ENCODE results near the gene PSME3IP1.

PSME3IP1 gene, protein sequence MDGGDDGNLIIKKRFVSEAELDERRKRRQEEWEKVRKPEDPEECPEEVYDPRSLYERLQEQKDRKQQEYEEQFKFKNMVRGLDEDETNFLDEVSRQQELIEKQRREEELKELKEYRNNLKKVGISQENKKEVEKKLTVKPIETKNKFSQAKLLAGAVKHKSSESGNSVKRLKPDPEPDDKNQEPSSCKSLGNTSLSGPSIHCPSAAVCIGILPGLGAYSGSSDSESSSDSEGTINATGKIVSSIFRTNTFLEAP

DNA sequence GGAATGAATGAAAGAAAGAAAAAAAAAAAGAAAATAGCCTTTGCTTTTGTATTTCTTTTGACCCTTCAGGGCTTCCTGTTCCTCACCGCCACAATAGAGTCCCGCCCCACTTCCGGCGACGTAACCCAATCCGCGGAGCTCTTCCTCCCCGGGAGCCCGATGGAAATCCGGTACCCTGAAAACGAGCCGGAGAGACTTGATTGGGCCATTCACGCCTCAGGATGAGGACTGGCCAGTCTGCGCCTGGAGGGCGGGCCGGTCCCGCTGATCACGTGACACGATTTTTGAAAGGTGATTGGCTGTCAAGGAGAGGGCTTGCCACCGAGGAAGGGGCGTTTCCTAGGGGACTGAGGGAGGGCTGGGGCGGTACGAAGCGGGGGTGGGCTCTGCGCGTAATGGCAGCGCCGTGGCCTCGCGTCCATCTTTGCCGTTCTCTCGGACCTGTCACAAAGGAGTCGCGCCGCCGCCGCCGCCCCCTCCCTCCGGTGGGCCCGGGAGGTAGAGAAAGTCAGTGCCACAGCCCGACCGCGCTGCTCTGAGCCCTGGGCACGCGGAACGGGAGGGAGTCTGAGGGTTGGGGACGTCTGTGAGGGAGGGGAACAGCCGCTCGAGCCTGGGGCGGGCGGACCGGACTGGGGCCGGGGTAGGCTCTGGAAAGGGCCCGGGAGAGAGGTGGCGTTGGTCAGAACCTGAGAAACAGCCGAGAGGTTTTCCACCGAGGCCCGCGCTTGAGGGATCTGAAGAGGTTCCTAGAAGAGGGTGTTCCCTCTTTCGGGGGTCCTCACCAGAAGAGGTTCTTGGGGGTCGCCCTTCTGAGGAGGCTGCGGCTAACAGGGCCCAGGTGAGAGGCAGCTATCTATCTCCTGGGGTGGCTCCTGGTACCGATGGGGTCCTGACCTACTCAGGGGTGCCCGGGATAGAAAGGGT, at the start of gene PSME3IP1, which contains the start of gene RSPRY1:
Gene PSME3IP1 (minus strand): TSS at position 95 of the 927 bp plus-strand sequence. CDS start 12,185 bp downstream, outside the sequence.
Gene RSPRY1 (plus strand): TSS at position 385 of the 927 bp plus-strand sequence. CDS start 18,330 bp downstream, outside the sequence.
- ChIA-PET POLR2A (interaction anchor here (0.6 to 1.9 kb wide), 14 partner anchors 11 to 450 kb away, joined by 3 to 8 read pairs (median 4); partner anchors contain the start of genes ARL2BP, CIAPIN1, COQ9 and POLR2C), CTCF (interaction anchor here (0.6 to 1.8 kb wide), 5 partner anchors 71 to 940 kb away, joined by 3 to 6 read pairs (median 4); partner anchors contain the start of gene CPNE2)
- peaks cover 10% of the 10 kb centered on the region for H3K4me1 ChIP-seq (ENCODE audit: control insufficient read depth, insufficient read depth, low read length)
- H3K4me3 ChIP-seq (ENCODE audit: low read depth, low read length), result peak within 1 kb of the TSS; percentile 89
- H3K9me3 ChIP-seq (ENCODE audit: control insufficient read depth, insufficient read depth, low read depth, low read length), result no peaks in the 10 kb centered on the region
- H3K36me3 ChIP-seq (ENCODE audit: control insufficient read depth in 2 of 2, insufficient read depth in 1 of 2, low read length in 2 of 2), result no peaks in the 10 kb centered on the region; a peak in 1 of 3 replicates
- peak within 1 kb of the TSS; percentile 77 for H3K27ac ChIP-seq (ENCODE audit: extremely low read depth, low read depth, low read length)
- TF ChIP-seq ZNF112 (tag by site-specific recombination; IDR thresholded peaks at IDR 0.05) (no peak), ZNF560 (tag by site-specific recombination; IDR thresholded peaks at IDR 0.05; ENCODE audit: borderline replicate concordance) (no peak), MZF1 (tag by site-specific recombination; IDR thresholded peaks at IDR 0.05; ENCODE audit: borderline replicate concordance) (peak; percentile 39; the same call in 1 of the 2 replicates), ZNF792 (tag by site-specific recombination; IDR thresholded peaks at IDR 0.05) (no peak), ZFHX2 (tag by site-specific recombination; conservative IDR thresholded peaks at IDR 0.05) (peak; percentile 75), ZNF157 (tag by site-specific recombination; IDR thresholded peaks at IDR 0.05) (no peak), ZNF521 (tag by site-specific recombination; IDR thresholded peaks at IDR 0.05) (no peak), ZBTB1 (tag by site-specific recombination; IDR thresholded peaks at IDR 0.05) (no peak), ZNF335 (tag by site-specific recombination; conservative IDR thresholded peaks at IDR 0.05) (peak; percentile 87), ZNF174 (tag by site-specific recombination; IDR thresholded peaks at IDR 0.05) (no peak), ZNF596 (tag by site-specific recombination; IDR thresholded peaks at IDR 0.05) (no peak), ZNF248 (tag by site-specific recombination; IDR thresholded peaks at IDR 0.05) (no peak), YY2 (tag by site-specific recombination; IDR thresholded peaks at IDR 0.05) (peak; percentile 97), ZNF121 (tag by site-specific recombination; IDR thresholded peaks at IDR 0.05) (0 out of 2 replicates have a peak, but pooled peaks have one; percentile 32), KLF8 (tag by site-specific recombination; IDR thresholded peaks at IDR 0.05) (peak; percentile 71), GLI2 (tag by site-specific recombination; IDR thresholded peaks at IDR 0.05; ENCODE audit: borderline replicate concordance, low read depth) (no peak), ZNF146 (tag by site-specific recombination; IDR thresholded peaks at IDR 0.05) (no peak), ZNF394 (tag by site-specific recombination; IDR thresholded peaks at IDR 0.05; ENCODE audit: borderline replicate concordance) (no peak), ZNF621 (tag by site-specific recombination; IDR thresholded peaks at IDR 0.05) (no peak), ZNF341 (tag by site-specific recombination; IDR thresholded peaks at IDR 0.05; ENCODE audit: low read depth) (peak; percentile 98), ZBTB48 (tag by site-specific recombination; IDR thresholded peaks at IDR 0.05) (no peak), ZNF585B (tag by site-specific recombination; IDR thresholded peaks at IDR 0.05) (no peak), ZNF266 (tag by site-specific recombination; IDR thresholded peaks at IDR 0.05; ENCODE audit: low read depth) (no peak), TRIM28 (IDR thresholded peaks at IDR 0.05; ENCODE audit: borderline replicate concordance, low read length) (no peak)
- TF ChIP-seq, protein P1, sequence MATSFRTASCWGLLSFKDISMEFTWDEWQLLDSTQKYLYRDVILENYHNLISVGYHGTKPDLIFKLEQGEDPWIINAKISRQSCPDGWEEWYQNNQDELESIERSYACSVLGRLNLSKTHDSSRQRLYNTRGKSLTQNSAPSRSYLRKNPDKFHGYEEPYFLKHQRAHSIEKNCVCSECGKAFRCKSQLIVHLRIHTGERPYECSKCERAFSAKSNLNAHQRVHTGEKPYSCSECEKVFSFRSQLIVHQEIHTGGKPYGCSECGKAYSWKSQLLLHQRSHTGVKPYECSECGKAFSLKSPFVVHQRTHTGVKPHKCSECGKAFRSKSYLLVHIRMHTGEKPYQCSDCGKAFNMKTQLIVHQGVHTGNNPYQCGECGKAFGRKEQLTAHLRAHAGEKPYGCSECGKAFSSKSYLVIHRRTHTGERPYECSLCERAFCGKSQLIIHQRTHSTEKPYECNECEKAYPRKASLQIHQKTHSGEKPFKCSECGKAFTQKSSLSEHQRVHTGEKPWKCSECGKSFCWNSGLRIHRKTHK (tag by site-specific recombination; IDR thresholded peaks at IDR 0.05), result no peak
- TF ChIP-seq, protein P2, sequence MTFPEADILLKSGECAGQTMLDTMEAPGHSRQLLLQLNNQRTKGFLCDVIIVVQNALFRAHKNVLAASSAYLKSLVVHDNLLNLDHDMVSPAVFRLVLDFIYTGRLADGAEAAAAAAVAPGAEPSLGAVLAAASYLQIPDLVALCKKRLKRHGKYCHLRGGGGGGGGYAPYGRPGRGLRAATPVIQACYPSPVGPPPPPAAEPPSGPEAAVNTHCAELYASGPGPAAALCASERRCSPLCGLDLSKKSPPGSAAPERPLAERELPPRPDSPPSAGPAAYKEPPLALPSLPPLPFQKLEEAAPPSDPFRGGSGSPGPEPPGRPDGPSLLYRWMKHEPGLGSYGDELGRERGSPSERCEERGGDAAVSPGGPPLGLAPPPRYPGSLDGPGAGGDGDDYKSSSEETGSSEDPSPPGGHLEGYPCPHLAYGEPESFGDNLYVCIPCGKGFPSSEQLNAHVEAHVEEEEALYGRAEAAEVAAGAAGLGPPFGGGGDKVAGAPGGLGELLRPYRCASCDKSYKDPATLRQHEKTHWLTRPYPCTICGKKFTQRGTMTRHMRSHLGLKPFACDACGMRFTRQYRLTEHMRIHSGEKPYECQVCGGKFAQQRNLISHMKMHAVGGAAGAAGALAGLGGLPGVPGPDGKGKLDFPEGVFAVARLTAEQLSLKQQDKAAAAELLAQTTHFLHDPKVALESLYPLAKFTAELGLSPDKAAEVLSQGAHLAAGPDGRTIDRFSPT (tag by site-specific recombination; IDR thresholded peaks at IDR 0.05), result 0 out of 2 replicates have a peak, but pooled peaks have one; percentile 8
- TF ChIP-seq, protein P3, sequence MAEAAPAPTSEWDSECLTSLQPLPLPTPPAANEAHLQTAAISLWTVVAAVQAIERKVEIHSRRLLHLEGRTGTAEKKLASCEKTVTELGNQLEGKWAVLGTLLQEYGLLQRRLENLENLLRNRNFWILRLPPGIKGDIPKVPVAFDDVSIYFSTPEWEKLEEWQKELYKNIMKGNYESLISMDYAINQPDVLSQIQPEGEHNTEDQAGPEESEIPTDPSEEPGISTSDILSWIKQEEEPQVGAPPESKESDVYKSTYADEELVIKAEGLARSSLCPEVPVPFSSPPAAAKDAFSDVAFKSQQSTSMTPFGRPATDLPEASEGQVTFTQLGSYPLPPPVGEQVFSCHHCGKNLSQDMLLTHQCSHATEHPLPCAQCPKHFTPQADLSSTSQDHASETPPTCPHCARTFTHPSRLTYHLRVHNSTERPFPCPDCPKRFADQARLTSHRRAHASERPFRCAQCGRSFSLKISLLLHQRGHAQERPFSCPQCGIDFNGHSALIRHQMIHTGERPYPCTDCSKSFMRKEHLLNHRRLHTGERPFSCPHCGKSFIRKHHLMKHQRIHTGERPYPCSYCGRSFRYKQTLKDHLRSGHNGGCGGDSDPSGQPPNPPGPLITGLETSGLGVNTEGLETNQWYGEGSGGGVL (tag by site-specific recombination; IDR thresholded peaks at IDR 0.05), result peak; percentile 86
- TF ChIP-seq, protein P4, sequence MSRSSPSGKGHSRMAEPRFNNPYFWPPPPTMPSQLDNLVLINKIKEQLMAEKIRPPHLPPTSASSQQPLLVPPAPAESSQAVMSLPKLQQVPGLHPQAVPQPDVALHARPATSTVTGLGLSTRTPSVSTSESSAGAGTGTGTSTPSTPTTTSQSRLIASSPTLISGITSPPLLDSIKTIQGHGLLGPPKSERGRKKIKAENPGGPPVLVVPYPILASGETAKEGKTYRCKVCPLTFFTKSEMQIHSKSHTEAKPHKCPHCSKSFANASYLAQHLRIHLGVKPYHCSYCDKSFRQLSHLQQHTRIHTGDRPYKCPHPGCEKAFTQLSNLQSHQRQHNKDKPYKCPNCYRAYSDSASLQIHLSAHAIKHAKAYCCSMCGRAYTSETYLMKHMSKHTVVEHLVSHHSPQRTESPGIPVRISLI (tag by site-specific recombination; IDR thresholded peaks at IDR 0.05), result no peak
- TF ChIP-seq, protein P5, sequence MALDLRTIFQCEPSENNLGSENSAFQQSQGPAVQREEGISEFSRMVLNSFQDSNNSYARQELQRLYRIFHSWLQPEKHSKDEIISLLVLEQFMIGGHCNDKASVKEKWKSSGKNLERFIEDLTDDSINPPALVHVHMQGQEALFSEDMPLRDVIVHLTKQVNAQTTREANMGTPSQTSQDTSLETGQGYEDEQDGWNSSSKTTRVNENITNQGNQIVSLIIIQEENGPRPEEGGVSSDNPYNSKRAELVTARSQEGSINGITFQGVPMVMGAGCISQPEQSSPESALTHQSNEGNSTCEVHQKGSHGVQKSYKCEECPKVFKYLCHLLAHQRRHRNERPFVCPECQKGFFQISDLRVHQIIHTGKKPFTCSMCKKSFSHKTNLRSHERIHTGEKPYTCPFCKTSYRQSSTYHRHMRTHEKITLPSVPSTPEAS (tag by site-specific recombination; IDR thresholded peaks at IDR 0.05), result no peak

Measured in HEK293 (cell line).